HepG2 (cell line): ENCODE measurements around the gene FAM222A.

ENCODE experiments used
- IRF2 ChIP-seq: IDR thresholded peaks from 2 replicates; pipeline ENCODE4 v1.6.1; 2018; ENCODE audit warnings: missing genetic modification reagents, missing compliant biosample characterization
- JARID2 ChIP-seq: sonication (generic); formaldehyde crosslinking; IDR thresholded peaks from 2 replicates; pipeline ENCODE4 v1.8.1; 2023; ENCODE audit warnings: missing genetic modification reagents, inconsistent platforms; ENCODE audit not compliant: insufficient replicate concordance
- KDM5B ChIP-seq: sonication (generic); formaldehyde crosslinking; IDR thresholded peaks from 2 replicates; pipeline ENCODE4 v1.4.0; 2020; ENCODE audit warnings: missing genetic modification reagents, mild to moderate bottlenecking, borderline replicate concordance
- USF2 ChIP-seq, 2 experiments: sonication (generic) in 1 of 2; formaldehyde crosslinking in 1 of 2; IDR thresholded peaks; 2 replicates each; pipeline versions ENCODE4 v1.5.1 to v1.6.1; 2011 to 2020; ENCODE audit warnings: borderline replicate concordance in 1 of 2, low read depth in 1 of 2, low read length in 1 of 2, mild to moderate bottlenecking in 1 of 2, missing genetic modification reagents in 1 of 2, moderate library complexity in 1 of 2
- ZNF20 ChIP-seq: sonication (generic); formaldehyde crosslinking; IDR thresholded peaks from 2 replicates; pipeline ENCODE4 v1.4.0; 2020; ENCODE audit warnings: mild to moderate bottlenecking, moderate library complexity, missing genetic modification reagents
- TF ChIP-seq, protein P1 (sequence below): IDR thresholded peaks from 2 replicates; pipeline ENCODE4 v1.6.1; 2012; ENCODE audit warnings: inconsistent platforms
- TF ChIP-seq, protein P2 (sequence below): sonication (generic); formaldehyde crosslinking; IDR thresholded peaks from 2 replicates; pipeline ENCODE4 v1.5.0; 2020; ENCODE audit warnings: mild to moderate bottlenecking, missing genetic modification reagents, moderate library complexity

- TF ChIP-seq KDM5B (CRISPR knock-in tag): no peak
- no peak for TF ChIP-seq ZNF20 (CRISPR knock-in tag)
- no peak for TF ChIP-seq IRF2
- TF ChIP-seq, protein P1, sequence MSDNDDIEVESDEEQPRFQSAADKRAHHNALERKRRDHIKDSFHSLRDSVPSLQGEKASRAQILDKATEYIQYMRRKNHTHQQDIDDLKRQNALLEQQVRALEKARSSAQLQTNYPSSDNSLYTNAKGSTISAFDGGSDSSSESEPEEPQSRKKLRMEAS: no peak
- TF ChIP-seq JARID2: no peak
- TF ChIP-seq, protein P2, sequence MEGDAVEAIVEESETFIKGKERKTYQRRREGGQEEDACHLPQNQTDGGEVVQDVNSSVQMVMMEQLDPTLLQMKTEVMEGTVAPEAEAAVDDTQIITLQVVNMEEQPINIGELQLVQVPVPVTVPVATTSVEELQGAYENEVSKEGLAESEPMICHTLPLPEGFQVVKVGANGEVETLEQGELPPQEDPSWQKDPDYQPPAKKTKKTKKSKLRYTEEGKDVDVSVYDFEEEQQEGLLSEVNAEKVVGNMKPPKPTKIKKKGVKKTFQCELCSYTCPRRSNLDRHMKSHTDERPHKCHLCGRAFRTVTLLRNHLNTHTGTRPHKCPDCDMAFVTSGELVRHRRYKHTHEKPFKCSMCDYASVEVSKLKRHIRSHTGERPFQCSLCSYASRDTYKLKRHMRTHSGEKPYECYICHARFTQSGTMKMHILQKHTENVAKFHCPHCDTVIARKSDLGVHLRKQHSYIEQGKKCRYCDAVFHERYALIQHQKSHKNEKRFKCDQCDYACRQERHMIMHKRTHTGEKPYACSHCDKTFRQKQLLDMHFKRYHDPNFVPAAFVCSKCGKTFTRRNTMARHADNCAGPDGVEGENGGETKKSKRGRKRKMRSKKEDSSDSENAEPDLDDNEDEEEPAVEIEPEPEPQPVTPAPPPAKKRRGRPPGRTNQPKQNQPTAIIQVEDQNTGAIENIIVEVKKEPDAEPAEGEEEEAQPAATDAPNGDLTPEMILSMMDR (CRISPR knock-in tag): no peak
- TF ChIP-seq USF2 (IDR thresholded peaks at IDR 0.05; ENCODE audit: low read depth, low read length): no peak
- TF ChIP-seq USF2 (CRISPR knock-in tag; IDR thresholded peaks at IDR 0.05; ENCODE audit: borderline replicate concordance): no peak
Measured at GRCh38 chr12:109759595-109759994, 46.0 kb downstream of the FAM222A start.
